ENCODE measurements around the gene PRICKLE2. TPM values are rescaled to one million over a fixed set of nuclear protein-coding genes. Genes with fewer than 3 reads are reported as not detected.
A peak's percentile ranks its signal among the peaks of the same experiment; 100 is the strongest.

Gene PRICKLE2
- total RNA-seq, 1 experiment from 2014 or later: 3.2 TPM

- H3K79me2 ChIP-seq (ENCODE audit: insufficient read depth, low read length): no peaks in the 10 kb centered on the region
- Mint-ChIP-seq H3K4me3 (peak overlapping the region; percentile 68 to 84; a peak in 4 of 5 replicates), H3K4me1 (peaks cover 58 to 76% of the 10 kb centered on the region in 2 experiments)
Observed at GRCh38 chr3:64223791-64224745, 1.2 kb downstream of the PRICKLE2 start.

More at GRCh38 chr3:64223791-64224745, 1.2 kb downstream of the PRICKLE2 start:
- Histone ChIP-seq H2BK20ac (ENCODE audit: low read depth, low read length, poor library complexity, severe bottlenecking) (no peak overlapping the region), H3K79me1 (ENCODE audit: insufficient read depth, low read depth, low read length, poor library complexity, severe bottlenecking) (no peaks in the 10 kb centered on the region), H3K4me1 (ENCODE audit: insufficient read depth, low read length) (peaks cover 3% of the 10 kb centered on the region; the same call in 1 of the 2 replicates), H3T11ph (ENCODE audit: low read length) (no peak overlapping the region), H3K4ac (ENCODE audit: low read depth, low read length) (no peak overlapping the region), H3K27ac (ENCODE audit: insufficient read length, low read depth, low read length) (no peak overlapping the region), H3K9me3 (ENCODE audit: control insufficient read depth, low read depth, low read length) (no peaks in the 10 kb centered on the region), H2AFZ (ENCODE audit: low read length) (no peak overlapping the region), H4K8ac (replicated peaks; ENCODE audit: insufficient read length, low read depth, low read length) (no peak overlapping the region), H3K9ac (ENCODE audit: extremely low read depth, insufficient read length, low read length) (no peak overlapping the region), H2BK120ac (ENCODE audit: low read depth, low read length, poor library complexity, severe bottlenecking) (no peak overlapping the region), H4K5ac (ENCODE audit: insufficient read length, low read depth, low read length) (no peak overlapping the region), H3K4me2 (ENCODE audit: insufficient read depth, insufficient read length, low read length) (no peak overlapping the region), H2BK12ac (ENCODE audit: insufficient read length, low read depth, low read length) (no peak overlapping the region), H4K91ac (ENCODE audit: insufficient read length, low read depth, low read length) (no peak overlapping the region), H3K56ac (ENCODE audit: insufficient read length, low read depth, low read length) (no peak overlapping the region), H2BK5ac (ENCODE audit: insufficient read length, low read length) (no peak overlapping the region), H3K23ac (ENCODE audit: insufficient read length, low read depth, low read length) (no peak overlapping the region), H2BK15ac (ENCODE audit: low read depth, low read length) (no peak overlapping the region), H3K14ac (ENCODE audit: insufficient read depth, low read length) (no peak overlapping the region), H4K20me1 (ENCODE audit: control insufficient read depth, insufficient read depth, insufficient read length) (no peaks in the 10 kb centered on the region), H2AK5ac (ENCODE audit: insufficient read length, low read length) (no peak overlapping the region), H3K23me2 (ENCODE audit: insufficient read length, low read depth, low read length, poor library complexity, severe bottlenecking) (no peaks in the 10 kb centered on the region), H3K18ac (ENCODE audit: insufficient read length, low read depth, low read length) (no peak overlapping the region), H3K27me3 (ENCODE audit: insufficient read depth, low read length) (peaks cover 8% of the 10 kb centered on the region; the same call in 1 of the 2 replicates)
- no peak for DNase-seq
- WGBS (ENCODE audit: extremely low coverage, insufficient read length, low lambda C conversion rate): no CpG with 5 or more reads among the region's 9 CpGs
- H3K27me3 Mint-ChIP-seq (ENCODE audit: low read depth): peaks cover 48% of the 10 kb centered on the region
- H3K9me3 Mint-ChIP-seq: no peaks in the 10 kb centered on the region
- no peaks in the 10 kb centered on the region for H3K36me3 Mint-ChIP-seq (ENCODE audit: insufficient read depth in 1 of 3, low read depth in 3 of 3)
- no peak for TF ChIP-seq CTCF (conservative IDR thresholded peaks at IDR 0.05)
- H3K27ac Mint-ChIP-seq: 0 out of 7 replicates have a peak overlapping the region, but pooled peaks of 1 of the 3 experiments have one; percentile 96
